Spinal cord (tissue), 10 donors: ENCODE data around the gene B4GALNT4. TPM values are rescaled to one million over a fixed set of nuclear protein-coding genes. Genes with fewer than 3 reads are reported as not detected.
"Not testable (repeated sequence)": the region's sequence is repeated elsewhere in the genome, so short reads cannot be mapped to it uniquely, and the experiment has no call there.

Experiments
- DNase-seq, 6 donors: peaks; one replicate each; pipeline versions ENCODE4 v3.0.0 to v3.0.0-alpha.2; 2013 to 2015; ENCODE audit warnings: low spot score in 6 of 6, low read depth in 4 of 6
- H3K27ac ChIP-seq: one replicate; pipeline ENCODE4 v1.5.1; 2013; ENCODE audit warnings: low read depth, low read length, control low read depth
- H3K27me3 ChIP-seq: one replicate; pipeline ENCODE4 v1.6.1; 2013; ENCODE audit warnings: low read length; ENCODE audit not compliant: control insufficient read depth, insufficient read depth
- H3K36me3 ChIP-seq: one replicate; pipeline ENCODE4 v1.6.1; 2013; ENCODE audit warnings: low read length; ENCODE audit not compliant: control insufficient read depth, insufficient read depth
- H3K4me1 ChIP-seq: one replicate; pipeline ENCODE4 v1.6.1; 2013; ENCODE audit warnings: low read length; ENCODE audit not compliant: control insufficient read depth, insufficient read depth
- H3K4me3 ChIP-seq: one replicate; pipeline ENCODE4 v1.5.1; 2013; ENCODE audit warnings: low read depth, low read length, control low read depth
- H3K9me3 ChIP-seq: one replicate; pipeline ENCODE4 v1.6.1; 2013; ENCODE audit warnings: low read length; ENCODE audit not compliant: control insufficient read depth, insufficient read depth
- WGBS: methylation state at CpG from one replicate; pipeline ENCODE4 v1.1.5; 2013; ENCODE audit warnings: missing lambda C conversion rate; ENCODE audit not compliant: insufficient coverage; 5-methylcytosine and 5-hydroxymethylcytosine counted together
- long read RNA-seq, 4 donors: transcript quantifications; one replicate each; lab custom pipeline, GENCODE V29; 2026
- polyA plus RNA-seq, 2 donors: library from polyadenylated mRNA; unstranded; fragments of 120-200 nt; gene quantifications; one replicate each; pipeline ENCODE4 v1.2.1, GENCODE V29; 2013; ENCODE audit not compliant: insufficient read length in 2 of 2
- total RNA-seq, 2 donors: library from RNA; depleted of rRNA in 1 of 2; stranded (reverse); fragments of 120-200 nt in 1 of 2; fragments of >200 nt in 1 of 2; gene quantifications; one replicate each; pipeline versions ENCODE4 v1.2.3 to v1.2.4, GENCODE V29; 2013 to 2014
- donor health status: healthy.

B4GALNT4 gene
- 10 to 100 TPM; 27.0 to 67.1 TPM for total RNA-seq
- 100 to 1,000 TPM; 182 to 192 TPM for polyA plus RNA-seq
- long read RNA-seq, donor 1, transcript B4GALNT4-201 (20 exons, 3,444 nt) = major isoform, 7 of 31 reads
- long read RNA-seq, donor 1, partial matches to known transcripts = 22 of 31 reads
- long read RNA-seq, donor 1, other reads (novel, unspliced or antisense) = 0 of 31 reads
- long read RNA-seq, donor 2, partial matches to known transcripts = 11 of 13 reads
- long read RNA-seq, donor 2, other reads (novel, unspliced or antisense) = 0 of 13 reads
- long read RNA-seq, donor 3, partial matches to known transcripts = 14 of 15 reads
- long read RNA-seq, donor 3, other reads (novel, unspliced or antisense) = 0 of 15 reads
- long read RNA-seq, donor 4, partial matches to known transcripts = 16 of 19 reads
- long read RNA-seq, donor 4, other reads (novel, unspliced or antisense) = 0 of 19 reads

GRCh38 chr11:369336-370018 is at the start of gene B4GALNT4:
TSS of gene B4GALNT4 (plus strand) at chr11:369499. CDS start at chr11:369804, 305 bp downstream.
- under 1% methylated on average over 99 of the region's 118 CpGs for WGBS
- peaks cover 54% of the 10 kb centered on the region for H3K4me1 ChIP-seq
- H3K27ac ChIP-seq = peak within 1 kb of the TSS; percentile 77
- H3K27me3 ChIP-seq = peaks cover 3% of the 10 kb centered on the region
- H3K9me3 ChIP-seq = no peaks in the 10 kb centered on the region
- DNase-seq = peak in 3 of 6 donors; percentile 56 to 91 (median 91)
- H3K4me3 ChIP-seq = peak within 1 kb of the TSS; percentile 50
- peaks cover 35% of the 10 kb centered on the region for H3K36me3 ChIP-seq

DNA sequence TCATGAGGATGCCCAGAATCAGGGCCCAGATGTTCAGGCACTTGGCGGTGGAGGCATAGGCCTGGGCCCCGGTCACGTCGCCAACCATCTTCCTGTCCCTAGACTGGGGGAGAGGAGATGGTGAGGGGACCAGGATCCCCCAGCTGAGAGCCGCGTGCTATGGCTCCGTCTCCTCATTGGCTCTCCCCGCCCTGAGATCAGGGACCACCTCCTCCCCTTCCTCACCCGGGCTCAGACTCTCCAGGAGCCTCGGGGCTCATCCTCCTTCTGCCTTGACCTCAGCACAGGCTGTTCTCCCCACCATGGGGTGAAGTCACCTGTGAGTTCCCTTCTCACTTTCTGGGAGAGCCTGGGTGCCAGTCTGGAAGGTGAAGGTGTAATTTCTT is 49.4 kb upstream of the B4GALNT4 start:
- H3K9me3 ChIP-seq, DNase-seq, H3K36me3 ChIP-seq: not testable (repeated sequence)
- H3K4me1 ChIP-seq = peaks cover 22% of the 10 kb centered on the region
- H3K27me3 ChIP-seq = peaks cover 31% of the 10 kb centered on the region
- WGBS = no CpG with 5 or more reads among the region's 10 CpGs
- H3K4me3 ChIP-seq = peak overlapping the region; percentile 62
- peak overlapping the region; percentile 87 for H3K27ac ChIP-seq

DNA sequence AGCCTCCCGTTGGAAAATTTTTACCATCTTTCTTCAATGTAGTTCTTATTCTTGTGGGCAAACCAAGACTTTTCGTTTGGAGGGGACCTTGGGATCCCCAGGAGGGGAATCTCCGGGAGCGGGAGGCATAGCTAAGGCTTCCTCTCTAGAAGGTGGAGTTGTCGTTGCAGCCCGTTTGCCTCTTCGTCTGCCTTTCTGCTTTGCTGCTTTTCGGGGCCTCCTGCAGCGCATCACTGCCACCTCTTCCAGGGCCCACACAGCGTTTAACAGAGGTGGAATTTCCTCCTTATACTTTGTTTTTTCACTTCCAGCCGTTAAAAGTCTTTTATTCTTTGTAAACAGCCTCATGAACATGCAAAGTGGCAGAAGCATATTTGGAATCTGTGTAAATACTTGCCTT is 45.1 kb upstream of the B4GALNT4 start:
- H3K9me3 ChIP-seq = no peaks in the 10 kb centered on the region
- H3K4me3 ChIP-seq = no peak overlapping the region
- peaks cover 2% of the 10 kb centered on the region for H3K36me3 ChIP-seq
- peaks cover 3% of the 10 kb centered on the region for H3K27me3 ChIP-seq
- no peak for DNase-seq
- 58% methylated on average over 8 of the region's 11 CpGs for WGBS
- H3K4me1 ChIP-seq = peaks cover 34% of the 10 kb centered on the region
- peak overlapping the region; percentile 61 for H3K27ac ChIP-seq

DNA sequence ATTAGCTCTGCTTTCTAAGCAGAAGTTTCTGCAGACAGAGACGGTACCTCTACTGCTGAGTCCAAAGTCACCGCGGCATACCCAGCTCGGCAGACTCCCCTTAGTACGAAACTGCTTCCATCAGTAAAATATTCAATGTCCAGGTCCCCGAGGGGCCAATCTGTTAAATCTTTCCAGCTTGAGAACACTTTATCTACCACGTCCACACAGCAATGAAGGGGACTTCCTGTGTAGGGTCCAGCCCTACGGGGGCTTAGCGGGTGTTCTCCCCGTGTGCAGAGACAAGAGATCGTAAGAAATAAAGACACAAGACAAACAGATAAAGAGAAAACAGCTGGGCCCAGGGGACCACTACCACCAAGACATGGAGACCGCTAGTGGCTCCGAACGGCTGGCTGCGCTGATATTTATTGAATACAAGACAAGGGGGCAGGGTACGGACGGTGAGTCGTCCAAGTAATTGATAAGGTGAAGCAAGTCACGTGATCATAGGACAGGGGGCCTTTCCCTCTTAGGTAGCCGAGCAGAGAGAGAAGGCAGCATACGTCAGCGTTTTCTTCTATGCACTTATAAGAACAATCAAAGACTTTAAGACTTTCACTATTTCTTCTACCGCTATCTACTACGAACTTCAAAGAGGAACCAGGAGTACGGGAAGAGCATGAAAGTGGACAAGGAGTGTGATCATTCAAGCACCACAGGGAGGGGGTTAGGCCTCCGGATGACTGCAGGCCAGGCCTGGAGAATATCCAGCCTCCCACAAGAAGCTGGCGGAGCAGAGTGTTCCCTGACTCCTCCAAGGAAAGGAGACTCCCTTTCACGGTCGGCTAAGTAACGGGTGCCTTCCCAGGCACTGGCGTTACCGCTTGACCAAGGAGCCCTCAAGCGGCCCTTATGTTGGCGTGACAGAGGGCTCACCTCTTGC is 44.4 kb upstream of the B4GALNT4 start:
- peaks cover 28% of the 10 kb centered on the region for H3K4me1 ChIP-seq
- H3K4me3 ChIP-seq, H3K27me3 ChIP-seq, H3K36me3 ChIP-seq, DNase-seq, H3K9me3 ChIP-seq: not testable (repeated sequence)
- peak overlapping the region; percentile 61 for H3K27ac ChIP-seq
- WGBS = 60% methylated on average over 14 of the region's 34 CpGs

GRCh38 chr11:325796-326591 is 43.3 kb upstream of the B4GALNT4 start:
- H3K36me3 ChIP-seq = peaks cover 3% of the 10 kb centered on the region
- H3K27me3 ChIP-seq = no peaks in the 10 kb centered on the region
- H3K9me3 ChIP-seq = no peaks in the 10 kb centered on the region
- DNase-seq = no peak
- 86% methylated on average over 29 of the region's 30 CpGs for WGBS
- no peak overlapping the region for H3K4me3 ChIP-seq
- H3K27ac ChIP-seq = peak overlapping the region; percentile 74
- peaks cover 28% of the 10 kb centered on the region for H3K4me1 ChIP-seq

- Histone ChIP-seq H3K27ac (peak overlapping the region; percentile 74), H3K9me3 (no peaks in the 10 kb centered on the region), H3K4me3 (no peak overlapping the region), H3K27me3 (no peaks in the 10 kb centered on the region), H3K36me3 (peaks cover 3% of the 10 kb centered on the region), H3K4me1 (peaks cover 28% of the 10 kb centered on the region)
- WGBS = 83% methylated on average over 3 of the region's 6 CpGs
- DNase-seq = no peak
Observed at GRCh38 chr11:326592-326841, 42.8 kb upstream of the B4GALNT4 start.

DNA sequence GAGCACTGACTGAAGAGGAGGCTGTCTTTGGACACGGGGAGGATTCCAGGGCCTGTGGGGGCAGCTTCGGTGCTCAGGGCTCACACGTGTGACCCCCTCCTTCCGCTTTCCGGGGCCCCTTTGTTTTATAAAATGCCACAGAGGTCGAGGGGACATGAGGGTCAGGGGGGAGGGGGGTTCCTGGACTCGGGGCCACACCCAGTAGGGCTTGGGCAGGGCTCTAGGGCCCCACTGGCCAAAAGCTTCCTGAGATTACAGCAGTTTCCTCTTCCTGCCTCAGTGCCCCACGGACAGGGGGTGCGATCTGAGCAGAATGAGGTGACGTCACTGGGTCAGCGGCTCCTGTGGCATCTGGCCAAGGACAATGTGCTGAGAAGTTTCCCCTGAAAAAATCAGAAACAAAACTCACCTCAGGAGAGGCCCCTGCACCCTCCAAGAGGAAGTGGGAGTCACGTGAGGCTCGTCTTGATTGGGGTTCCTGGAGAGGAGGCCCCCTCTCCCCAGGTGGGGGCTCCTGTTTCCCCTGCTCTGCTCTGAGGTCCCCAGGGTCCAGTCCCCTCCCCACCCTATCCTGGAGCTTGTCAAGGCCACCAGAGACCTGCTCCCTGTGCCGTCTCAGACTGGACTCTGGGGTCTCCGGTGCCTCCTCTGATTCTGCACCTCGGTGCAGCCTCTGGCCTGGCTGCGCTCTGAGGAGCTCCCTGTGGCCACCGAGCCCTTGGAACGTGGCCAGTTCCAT is 42.3 kb upstream of the B4GALNT4 start:
- DNase-seq = peak in 1 of 6 donors; percentile 68
- Histone ChIP-seq H3K27ac (peak overlapping the region; percentile 74), H3K9me3 (no peaks in the 10 kb centered on the region), H3K27me3 (no peaks in the 10 kb centered on the region), H3K4me1 (peaks cover 28% of the 10 kb centered on the region), H3K36me3 (peaks cover 3% of the 10 kb centered on the region), H3K4me3 (no peak overlapping the region)
- 49% methylated on average over 16 of the region's 19 CpGs for WGBS

DNA sequence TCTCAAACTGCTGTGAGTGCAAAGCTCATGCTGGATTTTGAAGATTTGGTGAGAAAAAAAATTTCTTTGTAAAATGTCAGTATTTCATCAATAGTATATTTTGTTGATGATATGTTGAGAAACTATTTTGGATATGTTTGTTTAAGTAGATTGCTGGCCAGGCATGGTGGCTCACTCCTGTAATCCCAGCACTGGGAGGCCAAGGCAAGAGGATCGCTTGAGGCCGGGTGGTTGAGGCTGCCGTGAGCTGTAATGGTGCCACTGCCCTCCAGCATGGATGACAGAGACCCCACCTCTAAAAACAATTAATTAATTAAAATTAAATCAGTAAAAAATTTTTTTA is 41.7 kb upstream of the B4GALNT4 start:
- Histone ChIP-seq H3K36me3 (peaks cover 3% of the 10 kb centered on the region), H3K9me3 (no peaks in the 10 kb centered on the region), H3K27me3 (no peaks in the 10 kb centered on the region), H3K4me3 (no peak overlapping the region), H3K4me1 (peaks cover 28% of the 10 kb centered on the region), H3K27ac (peak overlapping the region; percentile 74)
- DNase-seq = no peak
- no CpG with 5 or more reads among the region's 3 CpGs for WGBS
